Measurements from ENCODE around the gene GYPC. TPM values are rescaled to one million over a fixed set of nuclear protein-coding genes. Genes with fewer than 3 reads are reported as not detected.

Gene GYPC
- total RNA-seq, 4 donors from 2014 or later = 4.1 to 55.7 (median 12.6) TPM

GRCh38 chr2:126699018-126699417, 43.1 kb downstream of the GYPC start:
- TF ChIP-seq POLR2A (IDR thresholded peaks at IDR 0.05) (no peak), CTCF (IDR thresholded peaks at IDR 0.05) (no peak)
- intact Hi-C loops (cut with DNase I) = no loop called here
- Histone ChIP-seq H3K27ac (peak overlapping the region in 1 of 4 donors; percentile 8), H3K4me1 (no peaks in the 10 kb centered on the region), H3K9me3 (no peaks in the 10 kb centered on the region), H3K27me3 (no peaks in the 10 kb centered on the region), H3K36me3 (peaks cover 0 to 39% (median 0%) of the 10 kb centered on the region in 3 donors), H3K4me3 (no peak overlapping the region)
- no peak for DNase-seq
- WGBS, 2 donors = 100% methylated on average over 1 to 2 of the region's 2 CpGs

- DNase-seq = no peak
- H3K27ac ChIP-seq = peak overlapping the region in 1 of 4 donors; percentile 3
Observed at GRCh38 chr2:126699716-126700581, 44.0 kb downstream of the GYPC start.

GRCh38 chr2:126700677-126701076, 44.7 kb downstream of the GYPC start:
- Histone ChIP-seq H3K27me3 (no peaks in the 10 kb centered on the region), H3K36me3 (peaks cover 0 to 26% (median 0%) of the 10 kb centered on the region in 3 donors), H3K4me3 (no peak overlapping the region), H3K27ac (peak overlapping the region in 1 of 4 donors; percentile 3), H3K4me1 (peaks cover 0 to 9% (median 0%) of the 10 kb centered on the region in 3 donors), H3K9me3 (no peaks in the 10 kb centered on the region)
- 23 to 53% methylated on average over 2 of the region's 2 CpGs for WGBS, 2 donors
- TF ChIP-seq CTCF (IDR thresholded peaks at IDR 0.05) (no peak), POLR2A (IDR thresholded peaks at IDR 0.05) (no peak)
- DNase-seq = no peak
- intact Hi-C loops (cut with DNase I) = no loop called here

More at GRCh38 chr2:126699716-126700581, 44.0 kb downstream of the GYPC start:
- TF ChIP-seq POLR2A (IDR thresholded peaks at IDR 0.05) = no peak
- TF ChIP-seq CTCF (IDR thresholded peaks at IDR 0.05) = no peak
- WGBS, 2 donors = 51 to 53% methylated on average over 4 of the region's 4 CpGs
- Histone ChIP-seq H3K4me3 (no peak overlapping the region), H3K36me3 (peaks cover 0 to 34% (median 0%) of the 10 kb centered on the region in 3 donors), H3K4me1 (peaks cover 0 to 9% (median 0%) of the 10 kb centered on the region in 3 donors), H3K27me3 (no peaks in the 10 kb centered on the region), H3K9me3 (no peaks in the 10 kb centered on the region)
- intact Hi-C loops (cut with DNase I) = no loop called here

GRCh38 chr2:126703311-126703710, 47.4 kb downstream of the GYPC start:
- DNase-seq = no peak

More at GRCh38 chr2:126703311-126703710, 47.4 kb downstream of the GYPC start:
- 83 to 86% methylated on average over 7 of the region's 7 CpGs for WGBS, 2 donors
- Histone ChIP-seq H3K9me3 (no peaks in the 10 kb centered on the region), H3K4me1 (peaks cover 0 to 9% (median 0%) of the 10 kb centered on the region in 3 donors), H3K4me3 (no peak overlapping the region), H3K27ac (no peak overlapping the region), H3K27me3 (no peaks in the 10 kb centered on the region), H3K36me3 (no peaks in the 10 kb centered on the region)
- TF ChIP-seq CTCF (IDR thresholded peaks at IDR 0.05) = no peak
- no peak for TF ChIP-seq POLR2A (IDR thresholded peaks at IDR 0.05)
- intact Hi-C loops (cut with DNase I) = no loop called here
